NT2/D1 (cell line): ENCODE data around the gene DNAJC6.

Experiments used
- SUZ12 ChIP-seq: IDR thresholded peaks from 2 replicates; pipeline ENCODE4 v1.6.1; 2011; ENCODE audit not compliant: insufficient read length, insufficient read depth; ENCODE audit errors: extremely low read depth
- YY1 ChIP-seq: IDR thresholded peaks from 2 replicates; pipeline ENCODE4 v1.6.1; 2011; ENCODE audit not compliant: insufficient read length, insufficient read depth
- ZNF274 ChIP-seq: IDR thresholded peaks from 2 replicates; pipeline ENCODE4 v1.6.1; 2011; ENCODE audit warnings: mild to moderate bottlenecking, low read depth, low read length

DNA sequence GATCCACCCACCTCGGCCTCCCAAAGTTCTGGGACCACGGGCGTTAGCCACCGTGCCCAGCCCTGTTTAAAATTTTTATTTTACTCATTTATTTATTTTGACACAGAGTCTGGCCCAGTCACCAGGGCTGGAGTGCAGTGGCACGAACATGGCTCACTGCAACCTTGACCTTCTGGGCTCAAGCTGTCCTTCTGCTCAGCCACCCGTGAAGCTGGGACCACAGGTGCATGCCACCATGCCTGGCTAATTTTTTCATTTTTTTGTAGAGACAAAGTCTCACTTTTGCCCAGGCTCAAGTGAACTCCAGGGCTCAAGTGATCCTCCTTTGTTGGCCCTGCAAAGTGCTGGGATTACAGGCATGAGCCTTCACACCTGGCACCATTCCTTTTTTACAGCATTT is 27.5 kb upstream of the DNAJC6 start:
- no peak for TF ChIP-seq ZNF274
- TF ChIP-seq YY1 = no peak
- no peak for TF ChIP-seq SUZ12
